MM.1S (cell line): ENCODE data around the gene EIF2AK3.

Source experiments
- EZH2 ChIP-seq: fragments of 300-600 bp; sonication (generic); optimal IDR thresholded peaks from 2 replicates; pipeline ENCODE3; 2017; ENCODE audit warnings: low read depth, mild to moderate bottlenecking, antibody characterized with exemption, low read length, mixed read lengths
- TF ChIP-seq, protein P1 (sequence below): fragments of 300-600 bp; sonication (generic); IDR thresholded peaks from 2 replicates; pipeline ENCODE4 v1.5.1; 2016; ENCODE audit warnings: antibody characterized with exemption, low read length, mixed read lengths

GRCh38 chr2:88521445-88522073, 105.7 kb downstream of the EIF2AK3 start:
- TF ChIP-seq, protein P1, sequence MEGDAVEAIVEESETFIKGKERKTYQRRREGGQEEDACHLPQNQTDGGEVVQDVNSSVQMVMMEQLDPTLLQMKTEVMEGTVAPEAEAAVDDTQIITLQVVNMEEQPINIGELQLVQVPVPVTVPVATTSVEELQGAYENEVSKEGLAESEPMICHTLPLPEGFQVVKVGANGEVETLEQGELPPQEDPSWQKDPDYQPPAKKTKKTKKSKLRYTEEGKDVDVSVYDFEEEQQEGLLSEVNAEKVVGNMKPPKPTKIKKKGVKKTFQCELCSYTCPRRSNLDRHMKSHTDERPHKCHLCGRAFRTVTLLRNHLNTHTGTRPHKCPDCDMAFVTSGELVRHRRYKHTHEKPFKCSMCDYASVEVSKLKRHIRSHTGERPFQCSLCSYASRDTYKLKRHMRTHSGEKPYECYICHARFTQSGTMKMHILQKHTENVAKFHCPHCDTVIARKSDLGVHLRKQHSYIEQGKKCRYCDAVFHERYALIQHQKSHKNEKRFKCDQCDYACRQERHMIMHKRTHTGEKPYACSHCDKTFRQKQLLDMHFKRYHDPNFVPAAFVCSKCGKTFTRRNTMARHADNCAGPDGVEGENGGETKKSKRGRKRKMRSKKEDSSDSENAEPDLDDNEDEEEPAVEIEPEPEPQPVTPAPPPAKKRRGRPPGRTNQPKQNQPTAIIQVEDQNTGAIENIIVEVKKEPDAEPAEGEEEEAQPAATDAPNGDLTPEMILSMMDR: no peak
- no peak for TF ChIP-seq EZH2
